Keratinocyte (primary cell): ENCODE data around the gene GAL3ST2. TPM values are rescaled to one million over a fixed set of nuclear protein-coding genes. Genes with fewer than 3 reads are reported as not detected.

Source experiments
- DNase-seq: peaks from one replicate; pipeline ENCODE4 v3.0.0-alpha.2; 2011; ENCODE audit warnings: low read depth, missing footprints, low spot score
- FAIRE-seq: peaks from 2 replicates; lab custom pipeline; 2011; peaks lifted over from hg19 to GRCh38; lab: Jason Lieb, UNC
- H2AFZ ChIP-seq: 2 replicates; pipeline ENCODE4 v1.6.0; 2012; ENCODE audit warnings: low read length, control low read depth, inconsistent platforms; ENCODE audit not compliant: control insufficient read depth
- H3K27ac ChIP-seq: 2 replicates; pipeline ENCODE4 v1.5.1; 2011; ENCODE audit warnings: low read length; ENCODE audit not compliant: control insufficient read depth, insufficient read depth
- H3K27me3 ChIP-seq: 3 replicates; pipeline ENCODE4 v1.6.0; 2011; ENCODE audit warnings: low read length; ENCODE audit not compliant: control insufficient read depth, insufficient read depth; ENCODE audit errors: extremely low read depth
- H3K36me3 ChIP-seq, 2 experiments: 2 replicates in 1 of 2; 3 replicates in 1 of 2; pipeline ENCODE4 v1.5.1; 2011; ENCODE audit warnings: low read length in 2 of 2, mild to moderate bottlenecking in 1 of 2; ENCODE audit not compliant: control insufficient read depth in 2 of 2, insufficient read depth in 2 of 2; ENCODE audit errors: extremely low read depth in 1 of 2
- H3K4me1 ChIP-seq: 3 replicates; pipeline ENCODE4 v1.5.1; 2011; ENCODE audit warnings: low read length; ENCODE audit not compliant: control insufficient read depth, insufficient read depth; ENCODE audit errors: extremely low read depth
- H3K4me2 ChIP-seq: 3 replicates; pipeline ENCODE4 v1.6.0; 2011; ENCODE audit warnings: low read depth, low read length; ENCODE audit not compliant: control insufficient read depth, insufficient read depth; ENCODE audit errors: extremely low read depth
- H3K4me3 ChIP-seq, 3 experiments: fragments of 200-600 bp in 1 of 3; sonication (generic) in 1 of 3; 2 replicates in 2 of 3; 3 replicates in 1 of 3; pipeline ENCODE4 v1.5.1; 2011 to 2016; ENCODE audit warnings: low read length in 3 of 3, mild to moderate bottlenecking in 3 of 3, control low read depth in 2 of 3, inconsistent platforms in 1 of 3, low read depth in 1 of 3, mixed read lengths in 1 of 3, mixed run types in 1 of 3, moderate library complexity in 1 of 3; ENCODE audit not compliant: control insufficient read depth in 2 of 3, insufficient read depth in 2 of 3; ENCODE audit errors: extremely low read depth in 1 of 3
- H3K79me2 ChIP-seq: 2 replicates; pipeline ENCODE4 v1.6.0; 2012; ENCODE audit warnings: low read length; ENCODE audit not compliant: control insufficient read depth, insufficient read depth
- H3K9ac ChIP-seq: 3 replicates; pipeline ENCODE4 v1.6.0; 2011; ENCODE audit warnings: low read length; ENCODE audit not compliant: control insufficient read depth, insufficient read depth; ENCODE audit errors: extremely low read depth
- H3K9me1 ChIP-seq: 3 replicates; pipeline ENCODE4 v1.6.0; 2011; ENCODE audit warnings: low read length; ENCODE audit not compliant: control insufficient read depth, insufficient read depth; ENCODE audit errors: extremely low read depth
- H3K9me3 ChIP-seq: 2 replicates; pipeline ENCODE4 v1.5.1; 2012; ENCODE audit warnings: low read depth, low read length; ENCODE audit not compliant: control insufficient read depth
- H4K20me1 ChIP-seq: 3 replicates; pipeline ENCODE4 v1.6.0; 2011; ENCODE audit warnings: low read length; ENCODE audit not compliant: control insufficient read depth, insufficient read depth; ENCODE audit errors: extremely low read depth
- EZH2 ChIP-seq: IDR thresholded peaks from one replicate; pipeline ENCODE4 v1.6.1; 2012; ENCODE audit warnings: inconsistent platforms, mild to moderate bottlenecking, low read length, moderate library complexity
- dilution Hi-C: fragments of 300-500 bp; cut with MboI; formaldehyde crosslinking; loops from one replicate; pipeline ENCODE4 v1.7.0; 2020; ENCODE audit warnings: low sequenced_read_pairs; ENCODE audit not compliant: extremely low pct_ligation_motif_present
- polyA plus RNA-seq, 5 experiments: library from polyadenylated mRNA; depleted of rRNA in 3 of 5; stranded (reverse) in 3 of 5; stranded (forward) in 1 of 5; unstranded in 1 of 5; fragments of >200 nt; gene quantifications; 1 replicate in 1 of 5; 2 replicates in 3 of 5; 3 replicates in 1 of 5; pipeline versions ENCODE4 v1.2.1 to v1.2.3, GENCODE V29; 2011 to 2012; ENCODE audit warnings: missing spikeins in 2 of 5, low read depth in 1 of 5, low replicate concordance in 1 of 5
- TF ChIP-seq, protein P1 (sequence below), 3 experiments: IDR thresholded peaks in 1 of 3; conservative IDR thresholded peaks in 1 of 3; optimal IDR thresholded peaks in 1 of 3; 2 replicates in 2 of 3; 3 replicates in 1 of 3; pipeline versions ENCODE3 to v1.5.1; 2011; ENCODE audit warnings: low read length in 3 of 3, mild to moderate bottlenecking in 3 of 3, moderate library complexity in 2 of 3, control low read depth in 1 of 3, inconsistent platforms in 1 of 3; ENCODE audit not compliant: insufficient read depth in 2 of 3; ENCODE audit errors: extremely low read depth in 1 of 3

Gene GAL3ST2
- polyA plus RNA-seq, 1 donor (not counting 4 experiments of a cell fraction or from before 2014, with no cell fraction given) = not detected

DNA sequence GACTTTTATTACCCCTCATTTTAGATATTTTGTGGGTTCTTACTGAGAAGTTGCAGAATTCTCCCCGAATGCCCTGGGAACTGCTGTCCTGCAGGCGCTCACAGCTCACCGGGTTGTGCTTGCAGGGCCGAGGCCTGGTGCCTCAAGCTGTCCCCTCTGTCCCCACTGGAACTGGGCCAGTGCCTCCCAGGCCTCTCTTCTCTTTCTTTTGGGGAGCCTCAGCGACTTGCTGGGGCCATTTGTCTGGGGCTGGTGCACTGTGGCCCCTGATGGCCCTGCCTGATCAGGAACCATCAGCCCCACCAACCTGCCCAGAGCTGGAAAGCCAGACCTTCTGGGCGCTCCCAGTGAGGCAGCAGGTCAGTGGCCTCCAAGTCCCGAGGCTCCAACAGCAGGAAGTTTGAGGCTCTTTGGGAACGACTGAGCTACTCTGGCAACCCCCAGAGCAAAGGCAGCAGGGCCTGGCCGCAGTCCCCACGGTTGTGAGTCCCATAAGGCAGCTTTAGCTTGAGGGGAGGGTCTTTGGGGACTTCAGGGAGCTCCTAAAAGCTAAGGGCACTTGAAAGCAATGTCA lies 17.7 kb downstream of the GAL3ST2 start:
- H3K36me3 ChIP-seq = no peaks in the 10 kb centered on the region
- H3K4me3 ChIP-seq = no peak overlapping the region
- no peak overlapping the region for H3K27ac ChIP-seq
- no peaks in the 10 kb centered on the region for H4K20me1 ChIP-seq
- H3K27me3 ChIP-seq = no peaks in the 10 kb centered on the region
- H3K79me2 ChIP-seq = no peaks in the 10 kb centered on the region
- no peaks in the 10 kb centered on the region for H3K9me3 ChIP-seq
- H3K9ac ChIP-seq = no peak overlapping the region
- peaks cover 2% of the 10 kb centered on the region for H3K4me1 ChIP-seq
- FAIRE-seq = no peak
- TF ChIP-seq EZH2 = no peak
- TF ChIP-seq, protein P1, sequence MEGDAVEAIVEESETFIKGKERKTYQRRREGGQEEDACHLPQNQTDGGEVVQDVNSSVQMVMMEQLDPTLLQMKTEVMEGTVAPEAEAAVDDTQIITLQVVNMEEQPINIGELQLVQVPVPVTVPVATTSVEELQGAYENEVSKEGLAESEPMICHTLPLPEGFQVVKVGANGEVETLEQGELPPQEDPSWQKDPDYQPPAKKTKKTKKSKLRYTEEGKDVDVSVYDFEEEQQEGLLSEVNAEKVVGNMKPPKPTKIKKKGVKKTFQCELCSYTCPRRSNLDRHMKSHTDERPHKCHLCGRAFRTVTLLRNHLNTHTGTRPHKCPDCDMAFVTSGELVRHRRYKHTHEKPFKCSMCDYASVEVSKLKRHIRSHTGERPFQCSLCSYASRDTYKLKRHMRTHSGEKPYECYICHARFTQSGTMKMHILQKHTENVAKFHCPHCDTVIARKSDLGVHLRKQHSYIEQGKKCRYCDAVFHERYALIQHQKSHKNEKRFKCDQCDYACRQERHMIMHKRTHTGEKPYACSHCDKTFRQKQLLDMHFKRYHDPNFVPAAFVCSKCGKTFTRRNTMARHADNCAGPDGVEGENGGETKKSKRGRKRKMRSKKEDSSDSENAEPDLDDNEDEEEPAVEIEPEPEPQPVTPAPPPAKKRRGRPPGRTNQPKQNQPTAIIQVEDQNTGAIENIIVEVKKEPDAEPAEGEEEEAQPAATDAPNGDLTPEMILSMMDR (optimal IDR thresholded peaks at IDR 0.05 in 1 of 3, IDR thresholded peaks at IDR 0.05 in 1 of 3, conservative IDR thresholded peaks at IDR 0.05 in 1 of 3; ENCODE audit: extremely low read depth in 1 of 3, insufficient read depth in 2 of 3, low read length in 3 of 3) = no peak
- H3K4me2 ChIP-seq = no peak overlapping the region
- dilution Hi-C loops = no loop called here
- H2AFZ ChIP-seq = no peak overlapping the region
- no peak for DNase-seq
- H3K9me1 ChIP-seq = no peaks in the 10 kb centered on the region

DNA sequence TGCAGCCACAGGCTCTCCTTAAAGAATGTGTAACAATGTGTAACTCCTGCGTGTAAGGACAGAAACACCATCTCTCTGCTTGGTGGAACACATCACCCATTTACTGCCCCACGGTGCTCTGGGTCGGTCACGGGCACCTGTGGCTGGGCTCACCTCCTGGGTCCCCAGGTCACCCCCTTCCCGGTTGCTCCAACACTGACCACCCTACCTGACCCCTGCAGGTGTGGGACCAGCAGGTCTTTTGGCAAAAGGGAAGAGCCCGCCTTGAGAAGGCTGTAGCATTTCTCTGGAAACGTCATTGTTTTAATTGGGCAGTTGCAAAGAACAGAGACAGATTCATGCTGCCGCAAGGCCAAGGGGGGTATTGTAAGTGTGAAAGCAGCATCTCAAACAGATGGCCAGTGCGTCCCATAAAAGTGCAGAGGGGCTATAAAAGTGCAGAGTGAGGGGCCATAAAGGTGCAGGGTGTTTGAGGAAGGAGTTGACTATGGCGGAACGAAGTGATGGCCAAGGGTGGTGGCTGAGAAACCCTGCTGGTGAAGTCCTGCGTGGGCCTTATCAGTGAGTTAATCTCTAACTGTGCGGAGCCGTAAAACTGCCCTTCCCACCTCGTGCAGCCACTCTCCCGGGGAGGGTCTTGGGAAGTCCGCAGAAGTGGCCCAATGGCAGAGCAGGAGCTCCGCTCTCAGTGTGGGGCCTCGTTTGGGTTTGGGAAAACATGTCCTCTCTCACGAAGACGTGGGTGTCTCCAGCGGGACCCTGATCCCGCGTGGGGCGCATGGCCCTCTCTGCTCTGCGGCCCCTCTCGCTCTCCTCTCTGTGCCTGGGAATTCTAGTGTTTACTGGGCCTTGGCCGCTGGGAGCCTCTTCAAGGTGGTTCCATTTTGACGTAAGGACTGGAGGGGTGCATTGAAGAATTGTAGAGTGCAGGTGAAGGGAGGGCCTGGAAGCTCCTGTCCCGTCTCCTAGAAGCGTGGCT lies 18.7 kb downstream of the GAL3ST2 start:
- H3K4me3 ChIP-seq = no peak overlapping the region
- no peak for DNase-seq
- dilution Hi-C loops = no loop called here
- no peaks in the 10 kb centered on the region for H3K9me1 ChIP-seq
- H4K20me1 ChIP-seq = no peaks in the 10 kb centered on the region
- no peaks in the 10 kb centered on the region for H3K36me3 ChIP-seq
- H3K27me3 ChIP-seq = no peaks in the 10 kb centered on the region
- no peak for FAIRE-seq
- H3K4me2 ChIP-seq = no peak overlapping the region
- no peak overlapping the region for H2AFZ ChIP-seq
- no peak overlapping the region for H3K27ac ChIP-seq
- no peaks in the 10 kb centered on the region for H3K79me2 ChIP-seq
- H3K9ac ChIP-seq = no peak overlapping the region
- H3K4me1 ChIP-seq = peaks cover 2% of the 10 kb centered on the region
- TF ChIP-seq EZH2 = no peak
- TF ChIP-seq, protein P1 (optimal IDR thresholded peaks at IDR 0.05 in 1 of 3, IDR thresholded peaks at IDR 0.05 in 1 of 3, conservative IDR thresholded peaks at IDR 0.05 in 1 of 3; ENCODE audit: extremely low read depth in 1 of 3, insufficient read depth in 2 of 3, low read length in 3 of 3) = no peak
- no peaks in the 10 kb centered on the region for H3K9me3 ChIP-seq
